ENCODE data around the gene ADGRV1.

- TF ChIP-seq, protein P1, sequence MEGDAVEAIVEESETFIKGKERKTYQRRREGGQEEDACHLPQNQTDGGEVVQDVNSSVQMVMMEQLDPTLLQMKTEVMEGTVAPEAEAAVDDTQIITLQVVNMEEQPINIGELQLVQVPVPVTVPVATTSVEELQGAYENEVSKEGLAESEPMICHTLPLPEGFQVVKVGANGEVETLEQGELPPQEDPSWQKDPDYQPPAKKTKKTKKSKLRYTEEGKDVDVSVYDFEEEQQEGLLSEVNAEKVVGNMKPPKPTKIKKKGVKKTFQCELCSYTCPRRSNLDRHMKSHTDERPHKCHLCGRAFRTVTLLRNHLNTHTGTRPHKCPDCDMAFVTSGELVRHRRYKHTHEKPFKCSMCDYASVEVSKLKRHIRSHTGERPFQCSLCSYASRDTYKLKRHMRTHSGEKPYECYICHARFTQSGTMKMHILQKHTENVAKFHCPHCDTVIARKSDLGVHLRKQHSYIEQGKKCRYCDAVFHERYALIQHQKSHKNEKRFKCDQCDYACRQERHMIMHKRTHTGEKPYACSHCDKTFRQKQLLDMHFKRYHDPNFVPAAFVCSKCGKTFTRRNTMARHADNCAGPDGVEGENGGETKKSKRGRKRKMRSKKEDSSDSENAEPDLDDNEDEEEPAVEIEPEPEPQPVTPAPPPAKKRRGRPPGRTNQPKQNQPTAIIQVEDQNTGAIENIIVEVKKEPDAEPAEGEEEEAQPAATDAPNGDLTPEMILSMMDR (IDR thresholded peaks at IDR 0.05; ENCODE audit: low read depth, low read length, poor library complexity, severe bottlenecking) = no peak
- no peak for TF ChIP-seq EZH2phosphoT487 (IDR thresholded peaks at IDR 0.05; ENCODE audit: borderline replicate concordance, low read length)
Observed at GRCh38 chr5:90981821-90982220, 423.2 kb downstream of the ADGRV1 start.

Measured in DOHH2 (cell line).